Subcutaneous abdominal adipose tissue (tissue), 5 donors: ENCODE data around the gene MAFF.

Experiments
- H3K27ac ChIP-seq: one replicate; pipeline ENCODE4 v1.7.0; 2013; ENCODE audit warnings: low read depth, mild to moderate bottlenecking, inconsistent platforms, low read length, moderate library complexity
- H3K27me3 ChIP-seq, 5 donors: one replicate each; pipeline ENCODE4 v1.7.0; 2013; ENCODE audit warnings: low read length in 5 of 5, inconsistent platforms in 1 of 5; ENCODE audit not compliant: control insufficient read depth in 5 of 5, insufficient read depth in 4 of 5
- H3K36me3 ChIP-seq, 5 donors: one replicate each; pipeline ENCODE4 v1.7.0; 2013; ENCODE audit warnings: low read length in 5 of 5; ENCODE audit not compliant: control insufficient read depth in 5 of 5, insufficient read depth in 5 of 5
- H3K4me1 ChIP-seq, 5 donors: one replicate each; pipeline ENCODE4 v1.7.0; 2013; ENCODE audit warnings: low read length in 5 of 5, mild to moderate bottlenecking in 3 of 5, moderate library complexity in 1 of 5; ENCODE audit not compliant: control insufficient read depth in 5 of 5, insufficient read depth in 5 of 5
- H3K4me3 ChIP-seq, 5 donors: one replicate each; pipeline ENCODE4 v1.7.0; 2013; ENCODE audit warnings: low read length in 5 of 5, low read depth in 1 of 5
- H3K9ac ChIP-seq, 5 donors: one replicate each; pipeline ENCODE4 v1.7.0; 2013; ENCODE audit warnings: low read length in 5 of 5, mild to moderate bottlenecking in 4 of 5, moderate library complexity in 3 of 5
- H3K9me3 ChIP-seq, 5 donors: one replicate each; pipeline ENCODE4 v1.7.0; 2013; ENCODE audit warnings: low read length in 5 of 5; ENCODE audit not compliant: control insufficient read depth in 5 of 5
- donor health status: healthy.
- donor health status: healthy.
- donor health status: healthy.
- donor health status: healthy.
- donor health status: healthy.

The MAFF gene

DNA sequence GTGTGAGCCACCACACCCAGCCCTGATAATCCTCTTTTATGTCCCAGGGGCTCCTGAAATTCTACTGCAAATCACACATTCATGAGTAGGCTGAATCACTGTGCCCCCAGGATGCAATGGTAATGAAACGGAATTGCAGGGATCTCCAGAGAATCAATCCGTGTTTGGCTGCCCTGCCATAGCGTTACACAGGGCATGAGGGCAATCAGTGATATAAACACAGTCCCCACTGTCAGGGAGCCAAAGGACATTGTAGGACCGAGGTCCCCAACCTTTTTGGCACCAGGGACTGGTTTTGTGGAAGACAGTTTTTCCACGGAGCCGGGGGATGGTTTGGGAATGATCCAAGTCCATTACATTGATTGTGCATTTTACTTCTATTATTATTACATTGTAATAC, 11.2 kb upstream of the MAFF start:
- H3K27me3 ChIP-seq, result no peaks in the 10 kb centered on the region

GRCh38 chr22:38191055-38191454, 10.7 kb upstream of the MAFF start:
- peak overlapping the region; percentile 88 for H3K27ac ChIP-seq
- peaks cover 0 to 54% (median 54%) of the 10 kb centered on the region in 5 donors for H3K4me1 ChIP-seq
- H3K4me3 ChIP-seq, result peak overlapping the region in 2 of 5 donors; percentile 34 to 42
- no peaks in the 10 kb centered on the region for H3K36me3 ChIP-seq
- peak overlapping the region in 3 of 5 donors; percentile 26 to 53 (median 44) for H3K9ac ChIP-seq
- H3K27me3 ChIP-seq, result no peaks in the 10 kb centered on the region
- no peaks in the 10 kb centered on the region for H3K9me3 ChIP-seq

More for the DNA sequence above, 11.2 kb upstream of the MAFF start:
- Histone ChIP-seq H3K9me3 (no peaks in the 10 kb centered on the region), H3K4me1 (peaks cover 0 to 54% (median 54%) of the 10 kb centered on the region in 5 donors), H3K36me3 (no peaks in the 10 kb centered on the region), H3K9ac (peak overlapping the region in 1 of 5 donors; percentile 53), H3K27ac (peak overlapping the region; percentile 88), H3K4me3 (peak overlapping the region in 1 of 5 donors; percentile 24)

DNA sequence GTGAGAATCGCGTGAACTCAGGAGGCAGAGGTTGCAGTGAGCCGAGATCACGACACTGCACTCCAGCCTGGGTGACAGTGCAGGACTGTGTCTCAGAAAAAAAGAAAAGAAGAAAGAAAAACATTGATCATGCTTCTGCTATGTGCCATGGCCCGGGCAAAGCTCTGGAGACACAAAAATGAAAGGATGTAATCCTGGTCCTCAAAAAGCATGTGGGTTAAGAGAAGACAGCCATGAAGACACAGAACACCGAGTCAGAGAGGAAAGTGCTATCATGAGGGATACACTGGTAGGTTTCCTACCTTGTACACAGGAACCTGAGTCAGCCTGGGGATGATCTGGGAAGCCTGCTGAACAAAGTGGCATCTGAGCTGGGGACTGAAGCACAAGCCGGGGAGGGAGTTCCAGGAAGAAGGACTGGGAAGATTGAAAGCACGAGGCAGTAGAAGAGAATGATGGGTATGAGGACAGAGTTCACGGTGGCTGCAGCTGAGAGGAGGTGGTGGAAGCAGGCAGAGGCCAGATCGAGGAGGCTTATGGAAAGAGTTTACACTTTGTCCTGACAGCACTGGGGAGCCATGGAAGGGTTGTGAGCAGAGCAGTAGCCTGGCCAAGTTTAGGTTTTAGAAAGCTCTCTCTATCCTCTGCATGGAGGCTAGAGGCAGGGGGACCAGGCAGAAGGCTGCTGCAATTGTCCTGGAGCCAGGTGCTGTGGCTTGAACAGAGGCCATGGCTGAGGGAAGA, 9.9 kb upstream of the MAFF start:
- Histone ChIP-seq H3K9ac (peak overlapping the region in 2 of 5 donors; percentile 23 to 53), H3K36me3 (no peaks in the 10 kb centered on the region), H3K4me1 (peaks cover 0 to 57% (median 52%) of the 10 kb centered on the region in 5 donors), H3K27me3 (no peaks in the 10 kb centered on the region), H3K4me3 (peak overlapping the region in 1 of 5 donors; percentile 16), H3K27ac (peak overlapping the region; percentile 88), H3K9me3 (no peaks in the 10 kb centered on the region)

- H3K4me1 ChIP-seq, result peaks cover 0 to 57% (median 47%) of the 10 kb centered on the region in 5 donors
- H3K9me3 ChIP-seq, result no peaks in the 10 kb centered on the region
- H3K36me3 ChIP-seq, result no peaks in the 10 kb centered on the region
- H3K27me3 ChIP-seq, result no peaks in the 10 kb centered on the region
- H3K9ac ChIP-seq, result peak overlapping the region in 2 of 5 donors; percentile 9 to 22
- no peak overlapping the region for H3K4me3 ChIP-seq
- peak overlapping the region; percentile 88 for H3K27ac ChIP-seq
These were observed 9.3 kb upstream of the MAFF start for GRCh38 chr22:38192475-38192863.

- Histone ChIP-seq H3K4me1 (peaks cover 0 to 51% (median 36%) of the 10 kb centered on the region in 5 donors), H3K27ac (peak overlapping the region; percentile 88), H3K9ac (no peak overlapping the region), H3K27me3 (no peaks in the 10 kb centered on the region), H3K4me3 (no peak overlapping the region), H3K36me3 (no peaks in the 10 kb centered on the region), H3K9me3 (no peaks in the 10 kb centered on the region)
These were observed 8.2 kb upstream of the MAFF start for GRCh38 chr22:38193580-38193979.

GRCh38 chr22:38196791-38197419, 4.9 kb upstream of the MAFF start:
- Histone ChIP-seq H3K36me3 (no peaks in the 10 kb centered on the region), H3K4me3 (peak overlapping the region in 1 of 5 donors; percentile 19), H3K9ac (no peak overlapping the region), H3K27me3 (no peaks in the 10 kb centered on the region), H3K9me3 (no peaks in the 10 kb centered on the region), H3K27ac (no peak overlapping the region), H3K4me1 (peaks cover 0 to 38% (median 32%) of the 10 kb centered on the region in 5 donors)

GRCh38 chr22:38199826-38200559, 1.8 kb upstream of the MAFF start:
- no peaks in the 10 kb centered on the region for H3K27me3 ChIP-seq
- no peaks in the 10 kb centered on the region for H3K9me3 ChIP-seq
- H3K4me3 ChIP-seq, result no peak overlapping the region
- no peak overlapping the region for H3K9ac ChIP-seq
- no peak overlapping the region for H3K27ac ChIP-seq
- peaks cover 13 to 33% (median 30%) of the 10 kb centered on the region in 5 donors for H3K4me1 ChIP-seq
- no peaks in the 10 kb centered on the region for H3K36me3 ChIP-seq

- Histone ChIP-seq H3K4me3 (peak overlapping the region; percentile 47 to 63 (median 57)), H3K9ac (peak overlapping the region in 3 of 5 donors; percentile 24 to 66 (median 60))
These were observed 453 bp upstream of the MAFF start for GRCh38 chr22:38201371-38201710.

DNA sequence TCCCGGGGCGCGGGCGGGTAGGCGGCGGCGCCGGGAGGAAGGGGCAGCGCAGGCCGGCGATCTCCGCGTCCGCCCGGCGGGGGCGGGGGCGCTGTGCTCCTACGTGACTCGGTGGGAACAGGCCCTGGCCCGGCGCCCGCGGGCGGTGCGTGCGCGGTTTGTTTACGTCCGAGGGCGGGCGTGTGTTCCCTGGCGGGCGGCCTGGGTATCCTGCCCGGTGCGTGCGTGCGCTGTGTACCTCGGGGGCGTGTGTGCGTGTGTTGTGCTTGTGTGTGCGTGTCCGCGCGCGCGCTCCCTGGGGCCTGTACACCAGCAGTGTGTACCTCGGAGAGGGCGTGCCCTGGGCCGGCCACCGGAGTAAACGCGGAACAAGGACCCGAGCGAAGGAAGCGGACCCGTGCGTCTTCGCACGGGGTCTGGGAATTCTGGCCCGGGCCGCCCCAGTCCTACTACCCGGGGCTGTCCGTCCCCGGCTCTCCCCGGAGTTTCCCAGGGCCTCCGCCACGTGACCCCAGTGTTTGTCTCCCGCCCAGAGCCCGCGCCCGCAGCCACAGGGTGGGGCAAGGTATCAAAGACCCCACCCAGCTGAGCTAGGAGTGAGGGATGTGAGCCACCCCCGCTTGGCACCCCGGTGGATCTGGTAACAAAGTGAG, 769 bp downstream of the MAFF start:
- Histone ChIP-seq H3K27ac (peak overlapping the region; percentile 97), H3K27me3 (no peaks in the 10 kb centered on the region), H3K9ac (peak overlapping the region; percentile 48 to 95 (median 92)), H3K4me3 (peak overlapping the region; percentile 85 to 97 (median 88)), H3K4me1 (peaks cover 18 to 41% (median 39%) of the 10 kb centered on the region in 5 donors), H3K36me3 (no peaks in the 10 kb centered on the region), H3K9me3 (no peaks in the 10 kb centered on the region)

More at GRCh38 chr22:38201371-38201710, 453 bp upstream of the MAFF start:
- Histone ChIP-seq H3K4me1 (peaks cover 18 to 43% (median 41%) of the 10 kb centered on the region in 5 donors), H3K27me3 (no peaks in the 10 kb centered on the region), H3K27ac (peak overlapping the region; percentile 97), H3K9me3 (no peaks in the 10 kb centered on the region), H3K36me3 (no peaks in the 10 kb centered on the region)
